HEK293T (cell line): ENCODE data around the gene IFITM1.

Experiments
- CTCF ChIA-PET: fragments of 350-600 bp; formaldehyde crosslinking; extraction: SDS; loops from one replicate; lab custom pipeline; 2021; ENCODE audit warnings: antibody characterized with exemption, inconsistent platforms; lab: Yijun Ruan, JAX
- POLR2A ChIA-PET: fragments of 350-600 bp; formaldehyde crosslinking; extraction: SDS; loops from one replicate; lab custom pipeline; 2020; ENCODE audit warnings: antibody characterized with exemption, inconsistent platforms; lab: Yijun Ruan, JAX
- DNase-seq: peaks from one replicate; pipeline ENCODE4 v3.0.0; 2012; ENCODE audit warnings: mixed read lengths; ENCODE audit errors: extremely low spot score
- ARNT ChIP-seq: fragments of 450-650 bp; IDR thresholded peaks from 2 replicates; pipeline ENCODE4 v1.6.1; 2017; ENCODE audit warnings: mild to moderate bottlenecking
- BHLHE40 ChIP-seq: fragments of 450-650 bp; IDR thresholded peaks from 2 replicates; pipeline ENCODE4 v1.6.1; 2016; ENCODE audit warnings: mild to moderate bottlenecking, moderate library complexity, borderline replicate concordance
- CTBP1 ChIP-seq: fragments of 450-650 bp; IDR thresholded peaks from 2 replicates; pipeline ENCODE4 v1.6.1; 2016; ENCODE audit warnings: borderline replicate concordance
- ELF4 ChIP-seq: fragments of 450-650 bp; IDR thresholded peaks from 2 replicates; pipeline ENCODE4 v1.6.1; 2017; ENCODE audit warnings: antibody characterized with exemption
- FOXA1 ChIP-seq: fragments of 450-650 bp; IDR thresholded peaks from 2 replicates; pipeline ENCODE4 v1.6.1; 2016; ENCODE audit warnings: mild to moderate bottlenecking
- FOXK2 ChIP-seq: fragments of 450-650 bp; IDR thresholded peaks from 2 replicates; pipeline ENCODE4 v1.6.1; 2016; ENCODE audit warnings: mild to moderate bottlenecking
- FOXM1 ChIP-seq: fragments of 450-650 bp; IDR thresholded peaks from 2 replicates; pipeline ENCODE4 v1.6.1; 2017; ENCODE audit warnings: mild to moderate bottlenecking, borderline replicate concordance
- HDGF ChIP-seq: fragments of 450-650 bp; IDR thresholded peaks from 2 replicates; pipeline ENCODE4 v1.6.1; 2017; ENCODE audit warnings: antibody characterized with exemption, borderline replicate concordance
- L3MBTL2 ChIP-seq: fragments of 450-650 bp; conservative IDR thresholded peaks from 2 replicates; pipeline ENCODE4 v1.6.1; 2016; ENCODE audit warnings: mild to moderate bottlenecking
- LEF1 ChIP-seq: fragments of 450-650 bp; IDR thresholded peaks from 2 replicates; pipeline ENCODE4 v1.6.1; 2017; ENCODE audit warnings: mild to moderate bottlenecking, borderline replicate concordance
- NFRKB ChIP-seq: fragments of 450-650 bp; IDR thresholded peaks from 2 replicates; pipeline ENCODE4 v1.6.1; 2016; ENCODE audit warnings: mild to moderate bottlenecking, moderate library complexity
- SP1 ChIP-seq: fragments of 450-650 bp; IDR thresholded peaks from 2 replicates; pipeline ENCODE4 v1.6.1; 2017
- SUZ12 ChIP-seq: fragments of 450-650 bp; IDR thresholded peaks from 2 replicates; pipeline ENCODE4 v1.6.1; 2016; ENCODE audit warnings: mild to moderate bottlenecking
- TARDBP ChIP-seq: fragments of 450-650 bp; IDR thresholded peaks from 2 replicates; pipeline ENCODE4 v1.6.1; 2016
- ZNF384 ChIP-seq: fragments of 450-650 bp; IDR thresholded peaks from 2 replicates; pipeline ENCODE4 v1.6.1; 2016
- TF ChIP-seq, protein P1 (sequence below): fragments of 450-650 bp; IDR thresholded peaks from 2 replicates; pipeline ENCODE4 v1.6.1; 2016

IFITM1 gene

DNA sequence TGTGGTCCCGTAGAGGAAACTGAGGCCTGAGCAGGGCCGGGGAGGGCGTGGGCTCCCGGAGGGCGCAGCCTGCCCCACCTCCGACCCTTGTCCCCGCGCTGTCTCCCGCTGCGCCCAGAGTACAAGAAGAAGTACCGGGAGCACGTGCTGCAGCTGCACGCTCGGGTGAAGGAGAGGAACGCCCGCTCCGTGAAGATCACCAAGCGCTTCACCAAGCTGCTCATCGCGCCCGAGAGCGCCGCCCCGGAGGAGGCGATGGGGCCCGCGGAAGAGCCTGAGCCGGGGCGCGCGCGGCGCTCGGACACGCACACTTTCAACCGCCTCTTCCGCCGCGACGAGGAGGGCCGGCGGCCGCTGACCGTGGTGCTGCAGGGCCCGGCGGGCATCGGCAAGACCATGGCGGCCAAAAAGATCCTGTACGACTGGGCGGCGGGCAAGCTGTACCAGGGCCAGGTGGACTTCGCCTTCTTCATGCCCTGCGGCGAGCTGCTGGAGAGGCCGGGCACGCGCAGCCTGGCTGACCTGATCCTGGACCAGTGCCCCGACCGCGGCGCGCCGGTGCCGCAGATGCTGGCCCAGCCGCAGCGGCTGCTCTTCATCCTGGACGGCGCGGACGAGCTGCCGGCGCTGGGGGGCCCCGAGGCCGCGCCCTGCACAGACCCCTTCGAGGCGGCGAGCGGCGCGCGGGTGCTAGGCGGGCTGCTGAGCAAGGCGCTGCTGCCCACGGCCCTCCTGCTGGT lies 33.7 kb upstream of the IFITM1 start:
- ChIA-PET CTCF (no interaction called here), POLR2A (no interaction called here)
- TF ChIP-seq SUZ12: no peak
- no peak for TF ChIP-seq HDGF
- TF ChIP-seq, protein P1, sequence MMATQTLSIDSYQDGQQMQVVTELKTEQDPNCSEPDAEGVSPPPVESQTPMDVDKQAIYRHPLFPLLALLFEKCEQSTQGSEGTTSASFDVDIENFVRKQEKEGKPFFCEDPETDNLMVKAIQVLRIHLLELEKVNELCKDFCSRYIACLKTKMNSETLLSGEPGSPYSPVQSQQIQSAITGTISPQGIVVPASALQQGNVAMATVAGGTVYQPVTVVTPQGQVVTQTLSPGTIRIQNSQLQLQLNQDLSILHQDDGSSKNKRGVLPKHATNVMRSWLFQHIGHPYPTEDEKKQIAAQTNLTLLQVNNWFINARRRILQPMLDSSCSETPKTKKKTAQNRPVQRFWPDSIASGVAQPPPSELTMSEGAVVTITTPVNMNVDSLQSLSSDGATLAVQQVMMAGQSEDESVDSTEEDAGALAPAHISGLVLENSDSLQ: no peak
- no peak for TF ChIP-seq FOXK2
- TF ChIP-seq NFRKB: no peak
- no peak for TF ChIP-seq ARNT
- TF ChIP-seq LEF1: no peak
- no peak for TF ChIP-seq ELF4
- DNase-seq: no peak

DNA sequence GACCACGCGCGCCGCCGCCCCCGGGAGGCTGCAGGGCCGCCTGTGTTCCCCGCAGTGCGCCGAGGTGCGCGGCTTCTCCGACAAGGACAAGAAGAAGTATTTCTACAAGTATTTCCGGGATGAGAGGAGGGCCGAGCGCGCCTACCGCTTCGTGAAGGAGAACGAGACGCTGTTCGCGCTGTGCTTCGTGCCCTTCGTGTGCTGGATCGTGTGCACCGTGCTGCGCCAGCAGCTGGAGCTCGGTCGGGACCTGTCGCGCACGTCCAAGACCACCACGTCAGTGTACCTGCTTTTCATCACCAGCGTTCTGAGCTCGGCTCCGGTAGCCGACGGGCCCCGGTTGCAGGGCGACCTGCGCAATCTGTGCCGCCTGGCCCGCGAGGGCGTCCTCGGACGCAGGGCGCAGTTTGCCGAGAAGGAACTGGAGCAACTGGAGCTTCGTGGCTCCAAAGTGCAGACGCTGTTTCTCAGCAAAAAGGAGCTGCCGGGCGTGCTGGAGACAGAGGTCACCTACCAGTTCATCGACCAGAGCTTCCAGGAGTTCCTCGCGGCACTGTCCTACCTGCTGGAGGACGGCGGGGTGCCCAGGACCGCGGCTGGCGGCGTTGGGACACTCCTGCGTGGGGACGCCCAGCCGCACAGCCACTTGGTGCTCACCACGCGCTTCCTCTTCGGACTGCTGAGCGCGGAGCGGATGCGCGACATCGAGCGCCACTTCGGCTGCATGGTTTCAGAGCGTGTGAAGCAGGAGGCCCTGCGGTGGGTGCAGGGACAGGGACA lies 32.9 kb upstream of the IFITM1 start:
- no peak for DNase-seq
- CTCF ChIA-PET: no interaction called here
- TF ChIP-seq SP1: no peak
- no peak for TF ChIP-seq FOXA1
- TF ChIP-seq BHLHE40: no peak
- TF ChIP-seq ELF4: no peak
- no peak for TF ChIP-seq LEF1
- TF ChIP-seq HDGF: no peak
- TF ChIP-seq SUZ12: no peak
- no peak for TF ChIP-seq TARDBP
- TF ChIP-seq NFRKB: no peak
- no peak for TF ChIP-seq ARNT
- no peak for TF ChIP-seq ZNF384
- no peak for TF ChIP-seq FOXM1
- TF ChIP-seq, protein P1: no peak
- no peak for TF ChIP-seq CTBP1
- no peak for TF ChIP-seq L3MBTL2
- no peak for TF ChIP-seq FOXK2
- POLR2A ChIA-PET: no interaction called here

DNA sequence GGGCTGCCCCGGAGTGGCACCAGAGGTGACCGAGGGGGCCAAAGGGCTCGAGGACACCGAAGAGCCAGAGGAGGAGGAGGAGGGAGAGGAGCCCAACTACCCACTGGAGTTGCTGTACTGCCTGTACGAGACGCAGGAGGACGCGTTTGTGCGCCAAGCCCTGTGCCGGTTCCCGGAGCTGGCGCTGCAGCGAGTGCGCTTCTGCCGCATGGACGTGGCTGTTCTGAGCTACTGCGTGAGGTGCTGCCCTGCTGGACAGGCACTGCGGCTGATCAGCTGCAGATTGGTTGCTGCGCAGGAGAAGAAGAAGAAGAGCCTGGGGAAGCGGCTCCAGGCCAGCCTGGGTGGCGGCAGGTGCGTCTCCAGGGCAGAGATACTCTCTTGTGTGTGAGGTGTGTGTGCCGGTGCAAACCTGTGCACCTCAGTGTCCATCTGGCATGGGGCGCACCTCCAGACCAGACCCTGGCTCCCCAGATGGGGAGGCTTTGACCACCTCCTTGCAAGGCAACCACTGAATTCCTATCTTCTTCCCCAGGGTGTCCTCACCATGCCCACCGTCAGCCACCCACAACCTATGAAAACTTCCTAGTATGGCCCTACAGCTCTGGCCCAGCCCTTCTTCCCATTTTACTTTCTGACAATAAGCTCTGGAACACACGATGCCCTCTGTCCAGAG lies 32.2 kb upstream of the IFITM1 start:
- ChIA-PET CTCF (no interaction called here), POLR2A (no interaction called here)
- TF ChIP-seq ZNF384 (no peak), FOXK2 (no peak), FOXM1 (no peak), BHLHE40 (no peak), ARNT (no peak), NFRKB (no peak), TARDBP (no peak), HDGF (no peak), SP1 (no peak), CTBP1 (no peak), LEF1 (no peak), ELF4 (no peak), L3MBTL2 (no peak), SUZ12 (no peak), FOXA1 (no peak)
- TF ChIP-seq, protein P1: no peak
- no peak for DNase-seq

DNA sequence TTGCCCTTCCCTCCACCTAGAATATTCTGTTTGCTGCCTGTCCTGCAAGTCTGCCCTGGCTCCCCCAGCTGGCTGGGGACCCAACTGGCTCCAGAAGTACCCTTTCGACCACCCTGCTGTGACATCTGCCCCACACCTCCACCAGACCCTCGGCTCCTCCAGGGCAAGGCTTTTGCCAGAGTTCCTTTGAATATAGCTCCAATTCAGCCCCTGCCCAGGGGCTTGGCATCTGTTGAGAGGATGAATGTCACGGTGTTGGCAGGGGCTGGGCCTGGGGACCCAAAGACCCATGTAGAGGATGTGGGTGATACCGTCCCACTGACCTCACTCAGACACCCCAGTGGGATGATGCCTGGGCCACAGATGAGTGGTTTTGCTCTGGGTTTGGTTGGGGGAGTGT lies 31.7 kb upstream of the IFITM1 start:
- no peak for TF ChIP-seq LEF1
- no peak for TF ChIP-seq HDGF
- no peak for TF ChIP-seq SUZ12
- no peak for TF ChIP-seq ZNF384
- no peak for TF ChIP-seq BHLHE40
- TF ChIP-seq NFRKB: no peak
- no peak for TF ChIP-seq L3MBTL2
- TF ChIP-seq CTBP1: no peak
- no peak for TF ChIP-seq FOXA1
- TF ChIP-seq, protein P1: no peak
- TF ChIP-seq FOXM1: no peak
- TF ChIP-seq ARNT: no peak
- no peak for TF ChIP-seq SP1
- TF ChIP-seq ELF4: no peak
- no peak for TF ChIP-seq FOXK2
- TF ChIP-seq TARDBP: no peak
- ChIA-PET CTCF (no interaction called here), POLR2A (no interaction called here)
- no peak for DNase-seq

DNA sequence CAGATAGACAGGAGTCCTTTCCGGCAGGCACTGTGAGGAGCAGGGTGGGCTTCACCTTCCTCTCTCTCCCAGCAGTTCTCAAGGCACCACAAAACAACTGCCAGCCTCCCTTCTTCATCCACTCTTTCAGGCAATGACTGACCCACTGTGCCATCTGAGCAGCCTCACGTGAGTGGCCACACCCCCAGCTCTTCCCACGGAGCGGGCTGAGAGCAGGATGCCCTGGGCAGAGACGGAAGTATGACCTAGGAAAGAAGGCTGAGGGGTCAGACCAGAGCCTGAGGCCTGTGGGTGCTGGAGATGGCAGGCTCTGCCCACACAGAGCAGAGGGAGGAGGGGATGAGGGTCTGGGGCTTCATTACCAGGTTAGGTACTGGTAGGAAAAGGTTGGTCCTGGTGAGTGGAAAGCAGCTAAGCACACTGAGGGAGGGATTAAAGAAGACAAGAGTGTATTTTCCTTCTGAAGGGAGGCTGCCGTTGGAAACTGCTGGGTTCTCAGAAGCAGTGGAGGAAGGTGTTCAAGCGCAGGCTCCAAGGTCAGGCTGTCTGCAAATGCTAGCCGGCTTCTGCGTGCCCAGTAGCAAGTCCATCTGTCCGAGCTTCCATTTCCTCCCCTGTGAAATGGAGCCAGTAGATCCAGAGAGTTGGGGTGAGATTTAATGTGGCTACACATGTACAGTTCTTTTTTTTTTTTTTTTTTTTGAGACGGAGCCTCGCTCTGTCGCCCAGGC lies 31.0 kb upstream of the IFITM1 start:
- POLR2A ChIA-PET: no interaction called here
- DNase-seq: no peak
- CTCF ChIA-PET: no interaction called here
- TF ChIP-seq ZNF384 (no peak), FOXM1 (no peak), SUZ12 (no peak), LEF1 (no peak), NFRKB (no peak), BHLHE40 (no peak), FOXK2 (no peak), CTBP1 (no peak), ELF4 (no peak), L3MBTL2 (no peak), SP1 (no peak), HDGF (no peak)
- TF ChIP-seq, protein P1: no peak
